Osteocyte (in vitro differentiated cells): ENCODE results near the gene LRRC36. TPM values are rescaled to one million over a fixed set of nuclear protein-coding genes. Genes with fewer than 3 reads are reported as not detected.
"Not testable (repeated sequence)": the region's sequence is repeated elsewhere in the genome, so short reads cannot be mapped to it uniquely, and the experiment has no call there.

Source experiments
- DNase-seq: peaks from one replicate; pipeline ENCODE4 v3.0.0; 2021; ENCODE audit warnings: mixed read lengths; ENCODE audit not compliant: unreplicated experiment; ENCODE audit errors: extremely low spot score
- H3K27ac Mint-ChIP-seq: one replicate; pipeline ENCODE4 v1.8.0; 2021; ENCODE audit warnings: mild to moderate bottlenecking, mixed read lengths; ENCODE audit not compliant: unreplicated experiment
- H3K27me3 Mint-ChIP-seq: one replicate; pipeline ENCODE4 v1.8.0; 2021; ENCODE audit warnings: mixed read lengths; ENCODE audit not compliant: unreplicated experiment
- H3K36me3 Mint-ChIP-seq: one replicate; pipeline ENCODE4 v1.8.0; 2021; ENCODE audit warnings: mixed read lengths; ENCODE audit not compliant: unreplicated experiment
- H3K4me1 Mint-ChIP-seq: one replicate; pipeline ENCODE4 v1.8.0; 2021; ENCODE audit warnings: mixed read lengths; ENCODE audit not compliant: unreplicated experiment
- H3K4me3 Mint-ChIP-seq: one replicate; pipeline ENCODE4 v1.8.0; 2021; ENCODE audit warnings: mild to moderate bottlenecking, moderate library complexity, mixed read lengths; ENCODE audit not compliant: unreplicated experiment
- H3K9me3 Mint-ChIP-seq: one replicate; pipeline ENCODE4 v1.8.0; 2021; ENCODE audit warnings: mixed read lengths; ENCODE audit not compliant: unreplicated experiment
- CTCF ChIP-seq: fragments of 200-600 bp; sonication (generic); IDR thresholded peaks from 2 replicates; pipeline ENCODE4 v1.5.0; 2021; ENCODE audit warnings: antibody characterized with exemption, mild to moderate bottlenecking, moderate library complexity
- total RNA-seq: library from RNA; stranded (reverse); gene quantifications from 2 replicates; pipeline ENCODE4 v1.2.1, GENCODE V29; 2021

LRRC36 gene
- total RNA-seq, 1 donor from 2014 or later, result not detected

GRCh38 chr16:67345401-67345800, 18.8 kb downstream of the LRRC36 start:
- H3K27me3 Mint-ChIP-seq, result peaks cover 49% of the 10 kb centered on the region
- H3K9me3 Mint-ChIP-seq, result no peaks in the 10 kb centered on the region
- no peaks in the 10 kb centered on the region for H3K4me1 Mint-ChIP-seq
- no peaks in the 10 kb centered on the region for H3K36me3 Mint-ChIP-seq
- no peak overlapping the region for H3K4me3 Mint-ChIP-seq
- TF ChIP-seq CTCF, result no peak
- H3K27ac Mint-ChIP-seq, result no peak overlapping the region
- no peak for DNase-seq

GRCh38 chr16:67346341-67346740, 19.7 kb downstream of the LRRC36 start:
- peaks cover 49% of the 10 kb centered on the region for H3K27me3 Mint-ChIP-seq
- no peak overlapping the region for H3K27ac Mint-ChIP-seq
- H3K36me3 Mint-ChIP-seq, result no peaks in the 10 kb centered on the region
- DNase-seq, result no peak
- no peak for TF ChIP-seq CTCF
- no peaks in the 10 kb centered on the region for H3K9me3 Mint-ChIP-seq
- no peak overlapping the region for H3K4me3 Mint-ChIP-seq
- H3K4me1 Mint-ChIP-seq, result no peaks in the 10 kb centered on the region

- no peaks in the 10 kb centered on the region for H3K36me3 Mint-ChIP-seq
- no peaks in the 10 kb centered on the region for H3K9me3 Mint-ChIP-seq
- TF ChIP-seq CTCF, result peak; percentile 31
- H3K4me3 Mint-ChIP-seq, result no peak overlapping the region
- H3K27me3 Mint-ChIP-seq, result peaks cover 45% of the 10 kb centered on the region
- H3K4me1 Mint-ChIP-seq, result no peaks in the 10 kb centered on the region
- no peak for DNase-seq
- H3K27ac Mint-ChIP-seq, result no peak overlapping the region
Measured at GRCh38 chr16:67349172-67349571, 22.6 kb downstream of the LRRC36 start.

GRCh38 chr16:67350324-67350723, 23.7 kb downstream of the LRRC36 start:
- TF ChIP-seq CTCF, result no peak
- Mint-ChIP-seq H3K4me1 (no peaks in the 10 kb centered on the region), H3K36me3 (no peaks in the 10 kb centered on the region), H3K27me3 (peaks cover 44% of the 10 kb centered on the region), H3K27ac (no peak overlapping the region), H3K4me3 (no peak overlapping the region), H3K9me3 (no peaks in the 10 kb centered on the region)
- DNase-seq, result no peak

- not testable (repeated sequence) for H3K4me3 Mint-ChIP-seq, H3K36me3 Mint-ChIP-seq, H3K9me3 Mint-ChIP-seq, H3K27ac Mint-ChIP-seq, H3K4me1 Mint-ChIP-seq, DNase-seq
- H3K27me3 Mint-ChIP-seq, result peaks cover 52% of the 10 kb centered on the region
Measured at GRCh38 chr16:67352463-67352862, 25.8 kb downstream of the LRRC36 start.

GRCh38 chr16:67356396-67356795, 29.8 kb downstream of the LRRC36 start:
- Mint-ChIP-seq H3K9me3 (no peaks in the 10 kb centered on the region), H3K27me3 (peaks cover 60% of the 10 kb centered on the region), H3K27ac (no peak overlapping the region), H3K4me3 (no peak overlapping the region), H3K36me3 (no peaks in the 10 kb centered on the region), H3K4me1 (no peaks in the 10 kb centered on the region)
- TF ChIP-seq CTCF, result no peak
- no peak for DNase-seq
